ENCODE data around the gene COA1.
"Not testable (repeated sequence)": the region's sequence is repeated elsewhere in the genome, so short reads cannot be mapped to it uniquely, and the experiment has no call there.

The COA1 gene

GRCh38 chr7:43636093-43636492, 93.2 kb downstream of the COA1 start:
- Mint-ChIP-seq H3K9me3 (peaks cover 3% of the 10 kb centered on the region), H3K4me3 (no peak overlapping the region), H3K27me3 (no peaks in the 10 kb centered on the region), H3K27ac (peak overlapping the region; percentile 89), H3K36me3 (ENCODE audit: low read depth) (peaks cover 99% of the 10 kb centered on the region), H3K4me1 (ENCODE audit: low read depth) (peaks cover 96% of the 10 kb centered on the region)
- no peak for DNase-seq

DNA sequence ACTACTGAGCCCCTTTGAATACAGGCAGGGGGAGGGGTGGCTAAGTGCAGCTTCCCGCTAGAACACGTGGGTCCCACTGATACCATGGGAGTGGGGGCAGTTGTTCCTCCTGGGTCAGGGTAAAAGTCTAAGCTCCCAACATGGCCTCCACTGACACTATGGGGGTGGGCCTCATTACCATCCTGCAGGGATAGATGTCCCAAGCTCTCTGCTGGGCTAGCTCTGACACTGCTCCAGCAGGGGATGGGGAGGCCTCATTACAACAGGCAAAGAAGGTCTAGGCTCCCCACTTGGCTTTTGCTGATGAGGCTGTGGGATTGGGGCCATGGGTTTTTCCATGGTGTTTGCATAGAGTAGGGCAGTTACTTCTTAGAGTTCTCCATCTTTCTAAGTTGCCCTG, 94.9 kb downstream of the COA1 start:
- Mint-ChIP-seq H3K9me3 (peaks cover 3% of the 10 kb centered on the region), H3K4me1 (ENCODE audit: low read depth) (peaks cover 94% of the 10 kb centered on the region), H3K4me3 (no peak overlapping the region), H3K27ac (peak overlapping the region; percentile 85), H3K36me3 (ENCODE audit: low read depth) (peaks cover 96% of the 10 kb centered on the region), H3K27me3 (no peaks in the 10 kb centered on the region)
- no peak for DNase-seq

DNA sequence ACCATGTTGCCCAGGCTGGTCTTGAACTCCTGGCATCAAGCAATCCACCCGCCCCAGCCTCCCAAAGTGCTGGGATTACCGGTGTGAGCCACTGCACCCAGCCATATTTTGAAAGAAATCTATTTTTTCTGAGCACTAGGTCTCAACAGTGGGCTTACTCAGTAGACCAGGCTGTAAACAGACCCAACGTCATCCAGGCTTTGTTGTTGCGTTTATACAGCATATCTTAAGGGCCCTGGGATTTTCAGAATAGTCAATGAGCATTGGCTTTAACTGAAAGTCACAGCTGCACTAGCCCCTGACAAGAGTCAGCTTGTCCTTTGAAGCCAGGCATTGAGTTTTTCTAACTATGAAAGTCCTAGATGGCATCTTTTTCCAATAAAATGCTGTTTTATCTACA, 96.6 kb downstream of the COA1 start:
- Mint-ChIP-seq H3K4me3 (no peak overlapping the region), H3K27me3 (no peaks in the 10 kb centered on the region), H3K27ac (peak overlapping the region; percentile 85), H3K9me3 (peaks cover 3% of the 10 kb centered on the region), H3K36me3 (ENCODE audit: low read depth) (peaks cover 96% of the 10 kb centered on the region), H3K4me1 (ENCODE audit: low read depth) (peaks cover 96% of the 10 kb centered on the region)
- DNase-seq, result no peak

DNA sequence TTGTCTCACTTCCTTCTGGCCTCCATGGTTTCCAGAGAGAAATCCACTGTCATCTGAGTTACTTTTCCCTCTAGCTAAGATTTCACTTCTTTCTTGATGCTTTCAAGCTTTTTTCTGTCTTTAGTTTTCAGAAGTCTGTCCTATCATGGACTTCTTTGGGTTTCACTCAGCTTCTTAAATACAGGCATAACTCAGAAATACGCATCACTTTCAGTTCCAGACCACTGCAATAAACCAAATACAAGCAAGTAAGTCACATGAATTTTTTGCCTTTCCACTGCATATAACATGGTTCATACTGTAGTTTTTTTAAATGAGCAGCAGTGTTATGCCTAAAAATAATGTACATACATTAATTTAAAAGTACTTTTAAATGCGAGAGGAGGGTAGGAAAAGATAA, 97.8 kb downstream of the COA1 start:
- H3K36me3 Mint-ChIP-seq (ENCODE audit: low read depth), result peaks cover 96% of the 10 kb centered on the region
- peak overlapping the region; percentile 85 for H3K27ac Mint-ChIP-seq
- no peaks in the 10 kb centered on the region for H3K27me3 Mint-ChIP-seq
- DNase-seq, result no peak
- H3K4me1 Mint-ChIP-seq (ENCODE audit: low read depth), result peaks cover 96% of the 10 kb centered on the region
- H3K9me3 Mint-ChIP-seq, result peaks cover 3% of the 10 kb centered on the region
- H3K4me3 Mint-ChIP-seq, result no peak overlapping the region

DNA sequence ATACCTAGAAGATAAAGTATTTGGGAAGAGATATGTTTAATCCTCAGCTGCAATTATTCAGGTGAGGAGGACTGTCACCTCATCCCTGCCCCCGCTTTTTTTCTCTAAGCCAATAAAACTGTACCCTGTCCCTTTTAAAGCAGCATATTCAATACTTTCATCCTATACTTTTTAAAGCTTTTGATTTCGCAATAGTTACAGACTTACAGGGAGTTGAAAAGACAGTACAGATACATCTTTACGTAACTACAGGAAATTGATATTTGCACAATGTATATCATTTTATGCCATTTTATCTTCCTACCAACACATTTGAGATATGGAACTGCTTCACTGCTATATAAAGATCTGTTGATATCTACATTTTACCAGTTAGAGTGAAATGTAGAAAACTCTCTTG, 98.8 kb downstream of the COA1 start:
- Mint-ChIP-seq H3K4me1 (ENCODE audit: low read depth) (peaks cover 95% of the 10 kb centered on the region), H3K27me3 (no peaks in the 10 kb centered on the region), H3K4me3 (peak overlapping the region; percentile 13), H3K27ac (peak overlapping the region; percentile 85), H3K9me3 (peaks cover 3% of the 10 kb centered on the region), H3K36me3 (ENCODE audit: low read depth) (peaks cover 95% of the 10 kb centered on the region)
- DNase-seq, result no peak

GRCh38 chr7:43629857-43630256, 99.5 kb downstream of the COA1 start:
- peak overlapping the region; percentile 84 for H3K27ac Mint-ChIP-seq
- no peak for DNase-seq
- peaks cover 3% of the 10 kb centered on the region for H3K9me3 Mint-ChIP-seq
- peaks cover 96% of the 10 kb centered on the region for H3K36me3 Mint-ChIP-seq (ENCODE audit: low read depth)
- H3K4me1 Mint-ChIP-seq (ENCODE audit: low read depth), result peaks cover 97% of the 10 kb centered on the region
- H3K27me3 Mint-ChIP-seq, result no peaks in the 10 kb centered on the region
- H3K4me3 Mint-ChIP-seq, result no peak overlapping the region

GRCh38 chr7:43628431-43628830, 100.9 kb downstream of the COA1 start:
- Mint-ChIP-seq H3K4me3 (no peak overlapping the region), H3K27me3 (no peaks in the 10 kb centered on the region), H3K9me3 (no peaks in the 10 kb centered on the region), H3K4me1 (ENCODE audit: low read depth) (peaks cover 96% of the 10 kb centered on the region), H3K36me3 (ENCODE audit: low read depth) (peaks cover 95% of the 10 kb centered on the region), H3K27ac (peak overlapping the region; percentile 84)
- DNase-seq, result no peak

- Mint-ChIP-seq H3K4me1 (ENCODE audit: low read depth) (peaks cover 94% of the 10 kb centered on the region), H3K27ac (peak overlapping the region; percentile 82), H3K36me3 (ENCODE audit: low read depth) (peaks cover 94% of the 10 kb centered on the region)
- DNase-seq, H3K9me3 Mint-ChIP-seq, H3K4me3 Mint-ChIP-seq, H3K27me3 Mint-ChIP-seq: not testable (repeated sequence)
These were observed 101.5 kb downstream of the COA1 start for GRCh38 chr7:43627798-43628197.

DNA sequence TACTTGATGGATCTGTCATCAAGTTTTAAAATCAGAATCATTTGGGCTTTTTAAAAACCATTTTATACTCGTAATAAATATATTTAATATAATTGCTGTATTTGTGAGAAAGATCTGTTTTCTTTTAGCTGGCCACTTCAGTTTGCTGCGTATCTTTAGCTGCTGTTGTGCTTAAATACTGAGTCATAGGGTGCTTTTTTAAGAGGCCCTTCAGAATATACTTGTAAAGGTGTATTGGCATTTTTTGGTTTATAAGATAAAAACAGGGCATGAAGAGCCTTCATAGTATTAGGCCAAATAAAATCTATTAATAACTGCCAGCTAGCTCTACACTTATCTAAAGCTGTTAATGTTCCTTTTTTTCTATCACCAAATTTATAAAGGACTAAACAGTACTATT, 102.6 kb downstream of the COA1 start:
- H3K4me3 Mint-ChIP-seq, result no peak overlapping the region
- peaks cover 94% of the 10 kb centered on the region for H3K4me1 Mint-ChIP-seq (ENCODE audit: low read depth)
- no peaks in the 10 kb centered on the region for H3K9me3 Mint-ChIP-seq
- no peak for DNase-seq
- H3K36me3 Mint-ChIP-seq (ENCODE audit: low read depth), result peaks cover 93% of the 10 kb centered on the region
- no peaks in the 10 kb centered on the region for H3K27me3 Mint-ChIP-seq
- H3K27ac Mint-ChIP-seq, result no peak overlapping the region

DNA sequence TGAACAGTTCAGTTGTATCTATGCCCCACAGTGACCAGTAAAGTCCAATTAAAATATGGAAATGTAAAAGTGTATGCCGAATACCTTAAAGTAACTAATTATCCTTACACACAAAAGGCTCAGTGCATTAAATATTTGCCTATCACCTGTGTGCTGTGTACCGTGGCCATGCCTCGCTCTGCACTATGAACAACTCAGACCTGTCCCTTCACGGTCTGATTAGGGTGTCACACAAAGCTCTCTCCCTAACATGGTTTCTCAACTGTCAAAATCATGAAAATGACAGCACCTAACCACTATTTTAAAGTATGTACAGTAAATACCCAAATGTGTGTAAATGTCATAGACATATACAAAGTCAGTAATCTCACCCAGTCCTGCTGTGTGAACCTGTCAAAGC, 103.3 kb downstream of the COA1 start:
- DNase-seq, result no peak
- H3K4me3 Mint-ChIP-seq, result no peak overlapping the region
- peak overlapping the region; percentile 82 for H3K27ac Mint-ChIP-seq
- no peaks in the 10 kb centered on the region for H3K9me3 Mint-ChIP-seq
- H3K4me1 Mint-ChIP-seq (ENCODE audit: low read depth), result peaks cover 93% of the 10 kb centered on the region
- peaks cover 92% of the 10 kb centered on the region for H3K36me3 Mint-ChIP-seq (ENCODE audit: low read depth)
- no peaks in the 10 kb centered on the region for H3K27me3 Mint-ChIP-seq

GRCh38 chr7:43625453-43625852, 103.9 kb downstream of the COA1 start:
- peak; percentile 43 for DNase-seq
- H3K9me3 Mint-ChIP-seq, result no peaks in the 10 kb centered on the region
- H3K4me3 Mint-ChIP-seq, result no peak overlapping the region
- no peaks in the 10 kb centered on the region for H3K27me3 Mint-ChIP-seq
- peak overlapping the region; percentile 82 for H3K27ac Mint-ChIP-seq
- H3K36me3 Mint-ChIP-seq (ENCODE audit: low read depth), result peaks cover 91% of the 10 kb centered on the region
- H3K4me1 Mint-ChIP-seq (ENCODE audit: low read depth), result peaks cover 92% of the 10 kb centered on the region

DNA sequence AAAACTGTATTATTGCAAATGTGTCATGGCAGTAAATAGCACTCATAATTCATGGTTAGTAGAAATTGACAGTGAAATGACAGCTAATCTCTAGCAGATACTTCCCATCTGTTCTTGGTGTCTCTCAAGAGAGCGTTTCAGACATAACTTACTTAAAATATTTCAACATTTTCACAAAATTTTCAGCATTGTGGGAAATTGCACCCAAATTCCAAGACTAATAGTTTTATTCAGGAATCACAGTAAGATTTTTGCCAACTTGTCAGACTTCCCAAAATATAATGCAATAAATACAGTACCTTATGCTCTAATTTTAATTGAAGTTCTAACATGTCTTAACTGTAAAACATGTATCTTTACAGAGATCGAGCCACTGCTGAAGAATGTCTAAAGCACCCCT, 105.2 kb downstream of the COA1 start:
- H3K4me3 Mint-ChIP-seq, result no peak overlapping the region
- no peak for DNase-seq
- peaks cover 81% of the 10 kb centered on the region for H3K4me1 Mint-ChIP-seq (ENCODE audit: low read depth)
- H3K9me3 Mint-ChIP-seq, result no peaks in the 10 kb centered on the region
- H3K27ac Mint-ChIP-seq, result peak overlapping the region; percentile 77
- no peaks in the 10 kb centered on the region for H3K27me3 Mint-ChIP-seq
- peaks cover 81% of the 10 kb centered on the region for H3K36me3 Mint-ChIP-seq (ENCODE audit: low read depth)

GRCh38 chr7:43621729-43622448, 107.4 kb downstream of the COA1 start:
- H3K36me3 Mint-ChIP-seq (ENCODE audit: low read depth), result peaks cover 58% of the 10 kb centered on the region
- H3K27ac Mint-ChIP-seq, result peak overlapping the region; percentile 96
- H3K4me1 Mint-ChIP-seq (ENCODE audit: low read depth), result peaks cover 58% of the 10 kb centered on the region
- no peak for DNase-seq
- H3K9me3 Mint-ChIP-seq, result no peaks in the 10 kb centered on the region
- no peaks in the 10 kb centered on the region for H3K27me3 Mint-ChIP-seq
- peak overlapping the region; percentile 55 for H3K4me3 Mint-ChIP-seq

DNA sequence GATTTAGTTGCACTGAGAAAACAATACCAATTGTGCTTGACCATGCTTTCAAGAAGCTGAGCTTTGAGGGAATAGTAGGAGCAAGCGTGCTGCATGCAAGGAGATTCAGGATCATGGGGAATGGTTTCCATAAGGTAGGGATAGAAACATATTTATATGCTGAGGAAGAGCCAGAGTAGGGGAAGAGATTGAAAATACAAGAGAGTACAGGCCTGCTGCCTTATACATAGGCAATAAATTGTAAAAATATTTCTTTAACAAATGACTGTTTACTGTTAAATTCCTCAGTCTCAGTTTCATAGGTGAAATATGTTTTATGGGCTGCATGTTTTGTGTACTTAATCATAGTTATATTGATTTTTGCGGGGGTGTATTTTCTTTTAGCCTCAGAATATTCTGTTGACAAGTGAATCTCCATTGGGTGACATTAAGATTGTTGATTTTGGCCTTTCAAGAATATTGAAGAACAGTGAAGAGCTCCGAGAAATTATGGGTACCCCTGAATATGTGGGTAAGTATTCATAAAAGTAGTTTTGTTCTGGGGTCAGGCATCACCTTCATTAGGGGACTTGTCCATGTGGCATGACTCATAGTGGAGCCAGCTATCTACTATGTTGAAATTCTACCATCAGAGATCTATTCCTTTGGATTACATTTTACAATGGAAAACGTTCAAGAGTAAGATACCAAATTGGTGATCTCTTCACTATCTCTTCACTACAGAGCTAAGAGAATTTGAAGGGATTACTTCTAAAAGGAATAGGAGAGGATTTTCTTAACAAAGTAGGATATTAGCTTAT, 109.9 kb downstream of the COA1 start:
- Mint-ChIP-seq H3K27ac (no peak overlapping the region), H3K4me1 (ENCODE audit: low read depth) (peaks cover 53% of the 10 kb centered on the region), H3K36me3 (ENCODE audit: low read depth) (peaks cover 35% of the 10 kb centered on the region), H3K27me3 (no peaks in the 10 kb centered on the region), H3K9me3 (no peaks in the 10 kb centered on the region), H3K4me3 (no peak overlapping the region)
- DNase-seq, result no peak

GRCh38 chr7:43618073-43618472, 111.2 kb downstream of the COA1 start:
- Mint-ChIP-seq H3K9me3 (no peaks in the 10 kb centered on the region), H3K4me3 (no peak overlapping the region), H3K27me3 (no peaks in the 10 kb centered on the region), H3K36me3 (ENCODE audit: low read depth) (peaks cover 34% of the 10 kb centered on the region), H3K4me1 (ENCODE audit: low read depth) (peaks cover 54% of the 10 kb centered on the region), H3K27ac (no peak overlapping the region)
- no peak for DNase-seq
